ACHN (cell line): ENCODE measurements around the gene EVI5L.

Experiments
- DNase-seq: peaks from one replicate; pipeline ENCODE4 v3.0.0-alpha.2; 2015
- in situ Hi-C: cut with HindIII; loops from 2 replicates; pipeline ENCODE4 v1.10.0; 2017; ENCODE audit warnings: low sequenced_read_pairs, low pct_ligation_motif_present, low pct_unique_long_range_greater_than_20kb

The EVI5L gene

DNA sequence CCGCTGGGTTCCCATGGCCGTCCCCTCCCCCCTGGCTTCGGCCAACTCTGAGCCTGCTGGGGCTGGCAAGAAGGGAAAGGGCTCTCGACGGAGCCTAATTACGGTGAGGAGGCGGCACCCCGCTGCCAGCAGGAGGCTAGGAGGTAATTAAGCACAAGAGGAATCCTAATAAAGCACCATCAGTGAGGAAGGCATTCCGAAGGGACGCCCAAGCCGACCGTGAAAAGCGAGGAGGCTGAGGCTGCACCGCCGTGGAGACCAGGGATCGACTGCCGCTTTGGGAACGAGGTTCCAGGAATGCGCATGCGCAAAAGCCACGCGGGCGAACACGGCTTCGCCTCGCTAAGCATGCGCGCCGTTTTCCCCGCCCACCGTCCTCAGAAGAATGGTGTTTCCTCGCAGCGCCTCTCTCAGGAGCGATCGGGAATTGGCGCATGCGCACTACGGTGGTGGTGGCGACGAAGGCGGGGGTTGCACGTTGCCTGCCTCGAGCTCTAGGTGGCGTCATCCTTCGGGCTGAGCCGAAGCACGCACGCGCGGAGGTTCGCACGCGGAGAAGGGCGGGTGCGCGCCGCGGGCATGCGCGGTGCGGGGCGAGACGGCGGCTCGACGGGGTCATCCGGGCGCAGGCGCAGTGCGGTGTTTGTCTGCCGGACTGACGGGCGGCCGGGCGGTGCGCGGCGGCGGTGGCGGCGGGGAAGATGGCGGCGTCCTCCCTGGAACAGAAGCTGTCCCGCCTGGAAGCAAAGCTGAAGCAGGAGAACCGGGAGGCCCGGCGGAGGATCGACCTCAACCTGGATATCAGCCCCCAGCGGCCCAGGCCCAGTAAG, 73.4 kb downstream of the EVI5L start, which contains the start of gene MAP2K7:
TSS of gene MAP2K7 (plus strand) at position 634 of the 830 bp plus-strand sequence. CDS start at position 702, 68 bp downstream.
- DNase-seq, result peak; percentile 97
- in situ Hi-C loops, result no loop called here

DNA sequence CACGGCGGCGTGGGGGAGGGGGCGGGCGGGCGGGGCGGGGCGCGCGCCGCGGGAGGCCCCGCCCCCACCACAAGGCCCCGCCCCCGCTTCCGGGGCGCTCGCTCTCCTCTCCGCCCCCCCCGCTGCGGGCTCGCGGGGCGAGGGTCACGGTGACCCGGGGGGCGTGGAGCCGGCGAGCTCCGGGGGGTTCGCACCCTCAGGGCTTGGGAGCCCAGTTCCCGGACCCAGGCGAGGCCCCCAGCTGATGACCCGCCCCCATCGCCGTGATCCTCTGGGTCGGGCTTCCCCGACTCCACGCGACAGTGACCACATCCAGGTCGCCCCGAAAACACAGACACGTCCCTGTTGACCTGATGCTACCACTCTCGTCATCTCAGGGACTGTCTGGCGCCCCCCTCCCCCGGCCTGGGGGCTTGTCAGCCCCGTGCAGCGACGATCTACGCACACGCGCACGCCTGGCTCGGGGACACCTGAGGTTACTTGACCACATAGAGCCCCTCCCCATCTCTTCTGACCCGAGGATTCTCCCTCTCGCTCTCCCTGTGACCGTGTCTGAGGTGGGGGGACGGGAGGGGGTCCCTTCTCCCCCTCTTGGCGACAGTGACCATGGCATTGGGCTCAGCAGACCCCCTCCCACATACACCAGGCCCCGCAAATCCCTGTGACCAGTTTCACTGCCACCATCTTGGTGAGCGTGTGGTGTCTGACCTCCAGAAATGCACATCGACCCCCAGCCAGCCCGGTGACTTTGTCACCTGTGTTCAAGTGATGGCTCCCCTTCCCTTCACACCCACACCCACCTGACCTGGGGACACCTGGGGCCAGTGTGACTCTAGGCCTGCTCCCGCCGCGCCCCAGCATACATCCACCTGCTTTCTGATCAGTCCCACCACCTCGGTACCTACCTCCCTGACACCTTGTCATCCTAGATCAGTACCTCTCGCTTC, 74.3 kb downstream of the EVI5L start:
- DNase-seq, result no peak
- in situ Hi-C loops, result no loop called here

DNA sequence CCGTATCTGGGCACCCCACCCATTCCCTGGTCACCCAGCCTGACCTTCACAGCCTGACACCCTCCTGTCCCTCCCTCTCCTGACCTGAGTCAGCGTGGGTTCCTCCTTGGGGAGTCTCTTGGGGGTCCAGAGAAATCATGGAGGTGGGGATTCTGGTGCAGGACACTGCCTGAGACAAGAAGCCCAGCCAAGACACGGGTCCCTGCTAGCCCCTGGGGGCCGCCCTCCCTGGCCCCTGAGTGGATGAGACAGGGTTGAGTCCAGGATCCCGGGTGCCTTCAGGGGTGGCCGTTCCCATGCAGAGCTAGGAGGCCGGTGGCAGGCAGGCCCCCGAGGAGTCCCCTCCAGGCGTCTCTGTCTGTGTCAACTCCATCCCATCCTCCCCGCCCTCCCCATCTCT, 75.2 kb downstream of the EVI5L start:
- in situ Hi-C loops, result no loop called here
- no peak for DNase-seq

DNA sequence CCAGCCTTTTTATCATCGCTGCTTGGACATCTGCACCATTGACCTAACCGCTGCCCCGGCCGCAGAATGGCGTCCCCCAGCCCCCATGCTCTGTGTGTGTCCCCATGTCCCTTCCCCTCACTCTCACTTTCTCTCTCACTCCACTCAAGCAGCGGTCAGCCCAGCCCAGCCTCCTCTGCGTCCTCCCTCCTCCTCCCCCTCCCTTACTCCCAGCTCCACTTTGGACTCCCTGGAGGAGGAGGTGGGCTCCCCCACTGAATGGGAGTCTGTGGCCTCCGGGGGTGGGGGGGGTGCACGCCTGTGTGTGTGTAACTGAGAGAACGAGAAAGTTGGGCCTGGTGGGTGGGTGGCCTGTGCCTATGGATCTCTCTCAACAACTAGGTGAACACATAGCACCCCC, 75.8 kb downstream of the EVI5L start:
- DNase-seq, result no peak
- in situ Hi-C loops, result no loop called here

DNA sequence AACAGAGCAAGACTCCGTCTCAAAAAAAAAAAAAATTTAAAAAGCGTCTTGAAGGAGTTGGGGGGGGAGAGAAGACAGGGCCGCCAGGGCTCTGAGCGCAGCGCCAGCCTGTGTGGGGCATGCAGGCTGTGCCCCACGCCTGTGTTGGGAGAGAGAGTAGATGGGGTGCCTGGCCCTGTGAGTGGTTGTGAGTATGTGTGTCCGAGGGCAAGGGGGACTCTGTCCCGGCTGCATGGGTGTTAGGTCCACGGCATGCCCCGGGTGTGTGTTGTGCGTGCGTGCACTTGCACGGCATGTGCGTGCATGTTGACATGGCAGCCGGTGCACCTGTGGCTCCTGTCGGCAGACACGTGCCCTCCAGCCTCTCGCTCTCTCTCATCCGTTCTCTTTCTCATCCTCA, 77.1 kb downstream of the EVI5L start:
- DNase-seq, result no peak
- in situ Hi-C loops, result no loop called here

DNA sequence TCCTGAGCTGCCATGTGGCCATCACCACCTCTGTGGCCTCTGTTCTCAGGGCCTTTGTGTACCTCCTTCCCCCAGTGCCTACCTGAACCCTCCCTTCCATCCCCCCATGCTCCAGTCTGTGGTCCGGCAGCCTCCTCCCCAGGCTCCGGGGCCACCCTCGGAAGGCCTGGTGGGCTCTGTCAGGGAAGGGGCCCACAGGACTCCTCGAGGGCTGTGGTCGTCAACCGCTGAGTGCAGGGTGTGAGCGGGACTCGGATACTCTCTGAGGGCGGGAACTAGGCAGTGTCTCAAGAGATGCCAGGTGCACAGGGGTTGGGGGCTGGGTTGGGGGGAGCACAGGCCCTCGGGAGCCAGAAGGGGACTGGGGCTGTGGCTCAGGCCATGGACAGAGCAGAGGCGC, 77.5 kb downstream of the EVI5L start:
- in situ Hi-C loops, result no loop called here
- DNase-seq, result no peak

DNA sequence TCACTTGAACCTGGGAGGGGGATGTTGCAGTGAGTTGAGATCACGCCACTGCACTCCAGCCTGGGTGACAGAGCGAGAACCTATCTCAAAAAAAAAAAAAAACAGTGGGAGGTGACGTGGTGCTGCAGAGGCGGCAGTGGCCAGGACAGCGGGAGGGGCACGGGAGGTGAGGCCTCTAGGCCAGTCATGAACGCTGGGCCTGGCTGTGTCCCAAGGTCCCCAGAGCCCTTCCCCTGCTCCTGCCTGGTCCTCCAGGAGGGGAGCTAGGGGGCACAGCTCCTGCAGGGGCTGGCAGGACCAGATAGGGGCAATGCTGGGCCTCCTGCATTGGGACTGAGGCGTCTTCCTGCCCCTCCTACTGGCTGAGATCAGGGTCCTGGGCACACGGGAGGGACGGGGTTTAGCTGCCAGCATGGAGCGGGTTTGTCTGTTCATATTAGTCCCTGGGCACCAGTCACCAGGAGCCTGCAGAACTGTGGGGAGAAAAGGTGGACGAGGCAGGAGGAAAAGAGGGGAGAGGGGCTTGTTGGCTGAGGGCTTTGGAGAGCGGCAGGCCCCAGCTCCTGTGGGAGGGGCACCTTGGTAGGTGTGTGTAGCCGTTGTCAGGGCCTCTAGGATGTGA, 78.2 kb downstream of the EVI5L start:
- no peak for DNase-seq
- in situ Hi-C loops, result no loop called here

DNA sequence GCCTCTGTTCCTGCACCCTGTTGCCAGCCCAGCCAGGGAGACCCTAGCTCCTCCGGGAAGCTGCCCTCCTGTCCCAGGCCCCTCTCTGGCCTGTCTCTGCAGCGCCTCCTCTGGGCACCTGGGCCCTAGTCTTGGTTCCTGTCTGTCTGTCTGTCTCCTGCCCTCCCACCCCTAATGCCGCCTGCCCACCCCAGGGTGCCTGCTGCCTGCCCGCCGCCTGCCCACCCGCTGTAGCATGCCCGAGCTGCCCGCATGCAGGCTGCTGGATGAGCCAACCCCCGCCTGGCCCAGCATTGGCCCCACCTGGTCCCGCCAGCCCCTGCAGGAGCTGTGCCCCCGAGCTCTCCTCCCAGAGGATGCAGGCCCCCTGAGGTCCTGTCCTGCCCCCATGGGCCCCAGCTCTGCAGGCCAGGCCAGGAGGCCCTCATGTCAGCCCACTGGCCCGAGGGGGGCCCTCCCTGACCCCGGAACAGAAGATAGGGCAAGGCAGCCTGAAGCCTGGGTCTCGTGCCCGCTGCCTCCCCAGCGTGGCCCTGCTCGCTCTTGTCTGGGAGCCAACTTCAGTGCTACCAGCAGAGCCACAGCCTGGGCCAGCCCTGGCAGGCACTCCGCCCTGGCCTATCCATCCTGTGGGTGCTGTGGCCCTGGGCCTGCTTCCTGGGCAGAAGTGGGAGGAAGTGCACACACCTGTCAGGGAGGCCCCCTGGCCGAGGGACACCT, 78.9 kb downstream of the EVI5L start:
- DNase-seq, result no peak
- in situ Hi-C loops, result no loop called here

DNA sequence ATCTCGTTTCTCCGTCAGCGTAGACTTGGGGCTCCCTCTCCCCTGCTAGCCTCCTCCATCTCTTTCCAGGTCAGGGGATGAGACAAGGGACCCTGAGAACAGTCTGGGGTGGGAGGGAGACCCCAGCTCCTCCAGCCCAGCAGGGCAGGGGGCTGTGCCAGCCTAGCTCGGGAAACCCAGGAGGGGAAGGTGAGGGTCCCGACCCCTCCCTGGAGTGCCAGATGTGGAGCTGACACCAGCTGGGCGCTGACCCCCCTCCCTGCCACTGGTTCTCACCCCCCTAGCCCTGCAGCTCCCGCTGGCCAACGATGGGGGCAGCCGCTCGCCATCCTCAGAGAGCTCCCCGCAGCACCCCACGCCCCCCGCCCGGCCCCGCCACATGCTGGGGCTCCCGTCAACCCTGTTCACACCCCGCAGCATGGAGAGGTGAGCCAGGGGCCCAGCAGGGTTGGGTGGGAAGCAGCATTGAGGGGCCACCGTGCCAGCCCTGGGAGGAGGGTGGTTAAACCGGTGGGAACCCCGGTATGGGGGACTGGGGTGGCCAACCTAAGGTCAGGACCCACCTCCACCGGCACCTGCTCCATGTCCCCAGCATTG, 79.6 kb downstream of the EVI5L start:
- in situ Hi-C loops, result no loop called here
- no peak for DNase-seq

DNA sequence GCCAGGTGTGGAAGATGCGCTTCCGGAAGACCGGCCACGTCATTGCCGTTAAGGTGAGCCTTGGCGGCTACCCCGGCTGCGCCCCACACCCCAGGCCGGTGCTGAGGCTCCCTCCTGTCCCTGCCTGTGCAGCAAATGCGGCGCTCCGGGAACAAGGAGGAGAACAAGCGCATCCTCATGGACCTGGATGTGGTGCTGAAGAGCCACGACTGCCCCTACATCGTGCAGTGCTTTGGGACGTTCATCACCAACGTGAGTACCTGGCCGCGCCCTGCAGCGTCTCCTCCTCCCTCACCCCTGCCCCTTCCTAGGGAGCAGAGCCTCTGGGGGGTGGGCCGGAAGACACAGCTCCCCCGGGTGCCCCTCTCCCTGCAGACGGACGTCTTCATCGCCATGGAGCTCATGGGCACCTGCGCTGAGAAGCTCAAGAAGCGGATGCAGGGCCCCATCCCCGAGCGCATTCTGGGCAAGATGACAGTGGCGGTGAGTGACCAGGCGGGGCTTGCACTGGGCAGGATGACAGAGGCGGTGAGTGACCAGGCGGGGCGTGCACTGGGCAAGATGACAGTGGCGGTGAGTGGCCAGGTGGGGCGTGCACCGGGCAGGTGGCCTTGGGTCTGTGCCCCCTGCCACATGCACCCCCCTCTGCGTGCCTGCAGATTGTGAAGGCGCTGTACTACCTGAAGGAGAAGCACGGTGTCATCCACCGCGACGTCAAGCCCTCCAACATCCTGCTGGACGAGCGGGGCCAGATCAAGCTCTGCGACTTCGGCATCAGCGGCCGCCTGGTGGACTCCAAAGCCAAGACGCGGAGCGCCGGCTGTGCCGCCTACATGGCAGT, 80.5 kb downstream of the EVI5L start:
- DNase-seq, result no peak
- in situ Hi-C loops, result no loop called here

DNA sequence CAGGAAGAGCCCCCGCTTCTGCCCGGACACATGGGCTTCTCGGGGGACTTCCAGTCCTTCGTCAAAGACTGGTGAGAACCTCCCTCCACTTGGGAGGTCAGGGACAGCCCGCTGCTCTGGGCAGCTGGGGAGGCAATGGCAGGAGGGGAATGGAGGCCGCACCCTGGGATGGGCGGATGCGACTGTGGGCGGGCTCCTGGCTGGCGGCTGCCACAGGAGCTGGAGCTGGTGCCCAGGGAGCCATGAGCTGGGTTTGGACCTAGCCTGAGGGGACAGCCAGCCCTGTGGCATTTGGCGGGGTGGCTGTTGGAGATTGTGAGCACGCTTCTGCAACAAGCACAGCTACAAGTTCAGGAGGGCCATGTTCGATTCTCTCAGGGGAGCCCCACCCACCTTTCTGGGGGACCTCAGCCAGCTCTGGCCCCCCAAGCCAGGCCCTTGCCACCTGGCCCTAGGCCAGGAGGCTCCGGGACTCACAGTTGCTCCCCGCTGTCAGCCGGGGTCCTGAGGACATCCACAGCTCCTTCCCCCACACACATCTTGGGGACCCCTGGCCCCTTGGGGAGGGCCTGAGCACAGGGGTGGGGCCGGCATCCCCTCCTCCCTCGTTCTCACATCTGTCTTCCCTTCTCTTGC, 81.6 kb downstream of the EVI5L start:
- in situ Hi-C loops, result no loop called here
- no peak for DNase-seq

DNA sequence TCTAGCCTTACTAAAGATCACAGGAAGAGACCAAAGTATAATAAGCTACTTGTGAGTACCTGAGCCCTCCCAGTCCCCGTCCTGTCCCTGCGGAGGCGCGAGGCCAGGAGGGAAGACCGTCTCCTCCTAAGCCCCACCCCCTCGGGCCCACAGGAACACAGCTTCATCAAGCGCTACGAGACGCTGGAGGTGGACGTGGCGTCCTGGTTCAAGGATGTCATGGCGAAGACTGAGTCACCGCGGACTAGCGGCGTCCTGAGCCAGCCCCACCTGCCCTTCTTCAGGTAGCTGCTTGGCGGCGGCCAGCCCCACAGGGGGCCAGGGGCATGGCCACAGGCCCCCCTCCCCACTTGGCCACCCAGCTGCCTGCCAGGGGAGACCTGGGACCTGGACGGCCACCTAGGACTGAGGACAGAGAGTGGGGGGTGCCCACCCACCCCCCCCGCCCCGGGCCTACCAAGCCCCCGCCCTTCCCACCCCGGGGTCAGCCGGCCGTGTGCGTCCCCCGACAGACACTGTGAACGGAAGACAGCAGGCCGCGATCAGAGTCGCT, 82.2 kb downstream of the EVI5L start:
- no peak for DNase-seq
- in situ Hi-C loops, result no loop called here

DNA sequence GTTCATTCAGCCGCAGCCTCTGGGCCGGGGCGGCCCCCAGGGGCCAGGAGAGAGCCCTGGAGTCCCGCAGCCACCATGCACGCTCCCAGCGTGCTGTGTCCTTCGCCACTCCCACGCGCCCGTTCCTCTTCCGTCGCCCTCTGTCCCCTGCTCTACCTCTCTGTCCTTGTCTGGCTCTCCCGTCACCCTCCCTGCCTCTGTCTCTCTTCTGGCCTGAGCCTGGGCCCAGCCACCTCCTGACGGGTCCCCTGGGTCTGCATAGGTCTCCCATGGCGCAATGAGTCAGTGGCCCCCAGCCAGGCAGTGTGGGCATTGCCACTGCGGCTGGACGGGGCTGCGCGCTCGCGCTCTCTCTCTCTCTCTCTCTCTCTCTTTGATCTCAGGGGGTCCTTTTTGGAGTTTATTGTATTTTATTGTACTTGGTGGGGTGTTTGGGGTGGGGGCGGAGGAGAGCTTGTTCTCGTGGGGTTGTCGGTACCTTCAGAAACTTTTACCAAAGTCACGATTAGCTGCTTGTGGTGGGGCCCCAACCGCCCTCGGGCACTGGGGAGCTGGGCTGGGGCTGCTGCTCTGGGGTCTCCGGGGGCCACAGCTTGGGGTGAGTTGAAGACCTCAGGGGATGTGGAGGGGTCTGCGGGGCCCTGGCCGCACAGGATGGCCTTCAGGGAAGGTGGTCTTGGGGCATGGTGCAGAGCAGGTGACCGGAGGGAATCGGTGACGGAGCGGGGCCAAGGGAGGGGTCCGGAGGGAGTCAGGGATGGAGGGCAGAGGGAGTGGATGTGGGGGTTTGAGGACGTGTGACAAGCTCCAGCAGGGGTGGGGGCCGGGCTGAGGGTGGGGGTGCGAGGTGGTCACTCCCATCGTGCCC, 82.9 kb downstream of the EVI5L start:
- in situ Hi-C loops, result no loop called here
- no peak for DNase-seq

DNA sequence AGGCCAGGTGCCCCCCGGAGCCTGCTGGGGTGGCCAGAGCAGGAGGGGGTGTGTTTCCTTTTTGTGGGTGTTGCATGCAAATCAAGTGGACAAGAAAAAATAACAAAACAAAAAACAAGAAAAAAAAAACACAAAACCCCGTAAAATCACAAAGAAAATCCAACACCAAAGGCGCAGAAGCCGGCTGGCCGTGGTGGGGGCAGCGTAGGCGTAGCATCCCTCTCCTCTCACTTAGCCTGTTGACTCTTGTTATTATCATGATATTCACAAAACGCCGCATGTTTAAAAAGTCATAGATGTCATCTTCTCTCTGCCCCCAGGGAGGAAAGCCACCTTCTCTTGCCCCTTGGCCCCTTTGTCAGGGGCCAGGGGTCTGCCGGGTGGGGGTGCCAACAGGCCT, 83.6 kb downstream of the EVI5L start:
- no peak for DNase-seq
- in situ Hi-C loops, result no loop called here

DNA sequence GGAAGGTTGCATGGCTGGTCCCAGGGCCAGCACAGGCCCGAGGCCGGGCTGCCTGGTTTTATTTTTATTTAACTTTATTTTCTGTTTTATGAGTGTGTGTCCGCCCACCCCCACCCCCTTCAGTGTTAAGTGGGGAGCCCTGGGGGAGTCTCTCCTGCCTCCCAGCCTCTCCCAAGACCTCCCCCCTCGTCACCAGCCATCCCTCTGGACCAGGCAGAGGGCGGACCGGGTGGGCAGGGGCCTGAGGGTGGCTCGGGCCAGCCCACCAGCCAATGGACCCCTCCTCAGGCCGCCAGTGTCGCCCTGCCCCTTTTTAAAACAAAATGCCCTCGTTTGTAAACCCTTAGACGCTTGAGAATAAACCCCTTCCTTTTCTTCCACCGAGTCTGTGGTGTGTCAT, 84.1 kb downstream of the EVI5L start:
- in situ Hi-C loops, result no loop called here
- no peak for DNase-seq
